HEK293T (cell line): ENCODE data around the gene COX6B2.

ENCODE experiments used
- CTCF ChIA-PET: fragments of 350-600 bp; formaldehyde crosslinking; extraction: SDS; loops from one replicate; lab custom pipeline; 2021; ENCODE audit warnings: antibody characterized with exemption, inconsistent platforms; lab: Yijun Ruan, JAX
- POLR2A ChIA-PET: fragments of 350-600 bp; formaldehyde crosslinking; extraction: SDS; loops from one replicate; lab custom pipeline; 2020; ENCODE audit warnings: antibody characterized with exemption, inconsistent platforms; lab: Yijun Ruan, JAX
- DNase-seq: peaks from one replicate; pipeline ENCODE4 v3.0.0; 2012; ENCODE audit warnings: mixed read lengths; ENCODE audit errors: extremely low spot score
- ARNT ChIP-seq: fragments of 450-650 bp; IDR thresholded peaks from 2 replicates; pipeline ENCODE4 v1.6.1; 2017; ENCODE audit warnings: mild to moderate bottlenecking
- BHLHE40 ChIP-seq: fragments of 450-650 bp; IDR thresholded peaks from 2 replicates; pipeline ENCODE4 v1.6.1; 2016; ENCODE audit warnings: mild to moderate bottlenecking, moderate library complexity, borderline replicate concordance
- CTBP1 ChIP-seq: fragments of 450-650 bp; IDR thresholded peaks from 2 replicates; pipeline ENCODE4 v1.6.1; 2016; ENCODE audit warnings: borderline replicate concordance
- ELF4 ChIP-seq: fragments of 450-650 bp; IDR thresholded peaks from 2 replicates; pipeline ENCODE4 v1.6.1; 2017; ENCODE audit warnings: antibody characterized with exemption
- FOXA1 ChIP-seq: fragments of 450-650 bp; IDR thresholded peaks from 2 replicates; pipeline ENCODE4 v1.6.1; 2016; ENCODE audit warnings: mild to moderate bottlenecking
- FOXK2 ChIP-seq: fragments of 450-650 bp; IDR thresholded peaks from 2 replicates; pipeline ENCODE4 v1.6.1; 2016; ENCODE audit warnings: mild to moderate bottlenecking
- FOXM1 ChIP-seq: fragments of 450-650 bp; IDR thresholded peaks from 2 replicates; pipeline ENCODE4 v1.6.1; 2017; ENCODE audit warnings: mild to moderate bottlenecking, borderline replicate concordance
- HDGF ChIP-seq: fragments of 450-650 bp; IDR thresholded peaks from 2 replicates; pipeline ENCODE4 v1.6.1; 2017; ENCODE audit warnings: antibody characterized with exemption, borderline replicate concordance
- L3MBTL2 ChIP-seq: fragments of 450-650 bp; conservative IDR thresholded peaks from 2 replicates; pipeline ENCODE4 v1.6.1; 2016; ENCODE audit warnings: mild to moderate bottlenecking
- LEF1 ChIP-seq: fragments of 450-650 bp; IDR thresholded peaks from 2 replicates; pipeline ENCODE4 v1.6.1; 2017; ENCODE audit warnings: mild to moderate bottlenecking, borderline replicate concordance
- NFRKB ChIP-seq: fragments of 450-650 bp; IDR thresholded peaks from 2 replicates; pipeline ENCODE4 v1.6.1; 2016; ENCODE audit warnings: mild to moderate bottlenecking, moderate library complexity
- PKNOX1 ChIP-seq: fragments of 450-650 bp; IDR thresholded peaks from 2 replicates; pipeline ENCODE4 v1.6.1; 2016
- SP1 ChIP-seq: fragments of 450-650 bp; IDR thresholded peaks from 2 replicates; pipeline ENCODE4 v1.6.1; 2017
- SUZ12 ChIP-seq: fragments of 450-650 bp; IDR thresholded peaks from 2 replicates; pipeline ENCODE4 v1.6.1; 2016; ENCODE audit warnings: mild to moderate bottlenecking
- TARDBP ChIP-seq: fragments of 450-650 bp; IDR thresholded peaks from 2 replicates; pipeline ENCODE4 v1.6.1; 2016
- ZNF384 ChIP-seq: fragments of 450-650 bp; IDR thresholded peaks from 2 replicates; pipeline ENCODE4 v1.6.1; 2016

COX6B2 gene

GRCh38 chr19:55319785-55320184 is 34.7 kb downstream of the COX6B2 start:
- CTCF ChIA-PET: no interaction called here
- peak; percentile 90 for DNase-seq

GRCh38 chr19:55316646-55317045 is 37.9 kb downstream of the COX6B2 start:
- POLR2A ChIA-PET: interaction anchor here (0.7 kb wide), 1 partner anchor 23 kb away, joined by 4 read pairs; no protein-coding TSS in a partner anchor

More at GRCh38 chr19:55319785-55320184, 34.7 kb downstream of the COX6B2 start:
- TF ChIP-seq ELF4 (no peak), SUZ12 (peak; percentile 92), FOXK2 (no peak), FOXM1 (no peak), ARNT (no peak), L3MBTL2 (peak; percentile 81), LEF1 (no peak)
- POLR2A ChIA-PET: interaction anchor here (0.7 kb wide), 1 partner anchor 17 kb away, joined by 3 read pairs; no protein-coding TSS in a partner anchor

GRCh38 chr19:55315956-55316525 is 38.5 kb downstream of the COX6B2 start:
- ChIA-PET POLR2A (no interaction called here), CTCF (no interaction called here)
- no peak for DNase-seq
- TF ChIP-seq L3MBTL2 (no peak), FOXM1 (no peak), NFRKB (no peak), FOXK2 (no peak), HDGF (no peak), ELF4 (no peak), PKNOX1 (no peak), TARDBP (no peak), ARNT (no peak), CTBP1 (no peak), FOXA1 (no peak), SP1 (no peak), BHLHE40 (no peak)

More at GRCh38 chr19:55316646-55317045, 37.9 kb downstream of the COX6B2 start:
- no peak for DNase-seq
- TF ChIP-seq PKNOX1 (no peak), L3MBTL2 (no peak), NFRKB (no peak), SP1 (no peak), ELF4 (no peak), ARNT (no peak), HDGF (no peak), TARDBP (no peak), BHLHE40 (no peak), FOXM1 (no peak), FOXA1 (no peak), SUZ12 (no peak), CTBP1 (no peak), ZNF384 (no peak), FOXK2 (no peak), LEF1 (no peak)
- CTCF ChIA-PET: no interaction called here

GRCh38 chr19:55314396-55314795 is 40.1 kb downstream of the COX6B2 start:
- POLR2A ChIA-PET: no interaction called here
- TF ChIP-seq NFRKB (no peak), PKNOX1 (no peak), CTBP1 (no peak), TARDBP (no peak), L3MBTL2 (no peak), LEF1 (no peak), BHLHE40 (no peak), ZNF384 (no peak), HDGF (no peak), FOXM1 (no peak), ARNT (no peak), ELF4 (no peak), FOXK2 (no peak), SUZ12 (no peak), FOXA1 (no peak)
- CTCF ChIA-PET: no interaction called here
- no peak for DNase-seq

- ChIA-PET CTCF (interaction anchor here (0.9 kb wide), 1 partner anchor 11 kb away, joined by 3 read pairs; no protein-coding TSS in a partner anchor), POLR2A (interaction anchor here (1.3 kb wide), 1 partner anchor 95 kb away, joined by 3 read pairs; the partner anchor contains the start of gene UBE2S)
- no peak for DNase-seq
- TF ChIP-seq FOXA1 (no peak), SP1 (no peak), LEF1 (no peak), SUZ12 (no peak), BHLHE40 (no peak), PKNOX1 (no peak), TARDBP (no peak), FOXM1 (no peak), ZNF384 (no peak), ARNT (no peak), HDGF (no peak), CTBP1 (no peak), L3MBTL2 (no peak), FOXK2 (no peak), ELF4 (no peak), NFRKB (no peak)
Measured at GRCh38 chr19:55312621-55313512, 41.7 kb downstream of the COX6B2 start.
